Smooth muscle cell (in vitro differentiated cells): Measurements from ENCODE around the gene SYNJ2. TPM values are rescaled to one million over a fixed set of nuclear protein-coding genes. Genes with fewer than 3 reads are reported as not detected.

Experiments used
- DNase-seq: peaks from one replicate; lab custom pipeline; 2025; ENCODE audit not compliant: unreplicated experiment; lab: John Stamatoyannopoulos, UW
- H2AFZ ChIP-seq: fragments of 200-600 bp; sonication (generic); 2 replicates; pipeline ENCODE4 v1.6.0; 2016; ENCODE audit warnings: antibody characterized with exemption, low read depth, mild to moderate bottlenecking
- H3F3A ChIP-seq: fragments of 200-600 bp; sonication (generic); 2 replicates; pipeline ENCODE4 v1.6.0; 2017; ENCODE audit warnings: antibody characterized with exemption, low read depth
- H3K27ac ChIP-seq: fragments of 200-600 bp; sonication (generic); 2 replicates; pipeline ENCODE4 v1.5.1; 2016; ENCODE audit warnings: low read depth, mild to moderate bottlenecking
- H3K27me3 ChIP-seq: fragments of 200-600 bp; sonication (generic); 2 replicates; pipeline ENCODE4 v1.6.1; 2016; ENCODE audit warnings: low read depth, mild to moderate bottlenecking
- H3K36me3 ChIP-seq: fragments of 200-600 bp; sonication (generic); 2 replicates; pipeline ENCODE4 v1.5.1; 2016; ENCODE audit warnings: low read depth
- H3K4me1 ChIP-seq: fragments of 200-600 bp; sonication (generic); 2 replicates; pipeline ENCODE4 v1.5.1; 2016; ENCODE audit warnings: low read depth
- H3K4me2 ChIP-seq: fragments of 200-600 bp; sonication (generic); 2 replicates; pipeline ENCODE4 v1.6.0; 2016; ENCODE audit warnings: mild to moderate bottlenecking
- H3K4me3 ChIP-seq: fragments of 200-600 bp; sonication (generic); 2 replicates; pipeline ENCODE4 v1.5.1; 2016; ENCODE audit warnings: mild to moderate bottlenecking
- H3K79me2 ChIP-seq: fragments of 200-600 bp; sonication (generic); 2 replicates; pipeline ENCODE4 v1.6.0; 2016; ENCODE audit warnings: low read depth, mild to moderate bottlenecking
- H3K9ac ChIP-seq: fragments of 200-600 bp; sonication (generic); 2 replicates; pipeline ENCODE4 v1.6.0; 2016; ENCODE audit warnings: low read depth
- H3K9me3 ChIP-seq: fragments of 200-600 bp; sonication (generic); replicated peaks from 2 replicates; pipeline ENCODE4 v1.5.1; 2016; ENCODE audit warnings: low read depth
- H4K20me1 ChIP-seq: fragments of 200-600 bp; sonication (generic); 2 replicates; pipeline ENCODE4 v1.6.0; 2016; ENCODE audit warnings: low read depth
- CTCF ChIP-seq: fragments of 200-600 bp; sonication (generic); IDR thresholded peaks from 2 replicates; pipeline ENCODE4 v1.5.1; 2017; ENCODE audit warnings: borderline replicate concordance, mild to moderate bottlenecking, antibody characterized with exemption; ENCODE audit not compliant: insufficient read depth, poor library complexity, severe bottlenecking
- WGBS: methylation state at CpG from one replicate; pipeline ENCODE4 v1.1.7; 2016; ENCODE audit warnings: low lambda C conversion rate; 5-methylcytosine and 5-hydroxymethylcytosine counted together
- polyA plus RNA-seq: library from polyadenylated mRNA; unstranded; fragments of >200 nt; fragmentation: Nextera tagmentation; extraction: Ambion mirVana; gene quantifications from 2 replicates; pipeline ENCODE4 v1.2.1, GENCODE V29; 2016
- total RNA-seq: library from RNA; depleted of rRNA; stranded (reverse); fragments of >200 nt; gene quantifications from 2 replicates; pipeline ENCODE4 v1.2.3, GENCODE V29; 2014

Gene SYNJ2
- total and polyA plus RNA-seq, 2 experiments from 2014 or later = 6.0 to 6.1 TPM

GRCh38 chr6:158006331-158006730 lies 24.7 kb downstream of the SYNJ2 start:
- H3K4me1 ChIP-seq = peaks cover 16% of the 10 kb centered on the region
- H3K27ac ChIP-seq = no peak overlapping the region
- no peaks in the 10 kb centered on the region for H3K36me3 ChIP-seq
- no peak overlapping the region for H3K4me3 ChIP-seq
- H3K4me2 ChIP-seq = no peak overlapping the region
- WGBS = 96% methylated on average over 7 of the region's 7 CpGs
- no peak for TF ChIP-seq CTCF
- H3K27me3 ChIP-seq = no peaks in the 10 kb centered on the region
- H4K20me1 ChIP-seq = no peaks in the 10 kb centered on the region
- peaks cover 21% of the 10 kb centered on the region for H3F3A ChIP-seq
- no peaks in the 10 kb centered on the region for H3K9me3 ChIP-seq
- no peak overlapping the region for H3K9ac ChIP-seq
- no peak for DNase-seq
- H3K79me2 ChIP-seq = peaks cover 49% of the 10 kb centered on the region
- no peak overlapping the region for H2AFZ ChIP-seq

- Histone ChIP-seq H3F3A (peaks cover 18% of the 10 kb centered on the region), H3K4me2 (no peak overlapping the region), H3K36me3 (no peaks in the 10 kb centered on the region), H2AFZ (no peak overlapping the region), H3K9ac (no peak overlapping the region), H3K27ac (peak overlapping the region; percentile 49), H3K9me3 (no peaks in the 10 kb centered on the region), H3K4me3 (no peak overlapping the region), H3K27me3 (no peaks in the 10 kb centered on the region), H3K79me2 (peaks cover 56% of the 10 kb centered on the region), H3K4me1 (peaks cover 16% of the 10 kb centered on the region), H4K20me1 (no peaks in the 10 kb centered on the region)
- no peak for DNase-seq
- TF ChIP-seq CTCF = no peak
- WGBS = 82% methylated on average over 11 of the region's 11 CpGs
These were observed 25.3 kb downstream of the SYNJ2 start for GRCh38 chr6:158006821-158007570.

- WGBS = 96% methylated on average over 6 of the region's 6 CpGs
- H3K27me3 ChIP-seq = no peaks in the 10 kb centered on the region
- H3K36me3 ChIP-seq = no peaks in the 10 kb centered on the region
- H3K79me2 ChIP-seq = peaks cover 74% of the 10 kb centered on the region
- no peaks in the 10 kb centered on the region for H3K9me3 ChIP-seq
- no peak overlapping the region for H3K4me3 ChIP-seq
- H4K20me1 ChIP-seq = no peaks in the 10 kb centered on the region
- H3K4me2 ChIP-seq = no peak overlapping the region
- no peak overlapping the region for H3K9ac ChIP-seq
- peak overlapping the region; percentile 49 for H3K27ac ChIP-seq
- peaks cover 3% of the 10 kb centered on the region for H3K4me1 ChIP-seq
- H2AFZ ChIP-seq = no peak overlapping the region
- no peak for TF ChIP-seq CTCF
- no peak for DNase-seq
- H3F3A ChIP-seq = peaks cover 8% of the 10 kb centered on the region
These were observed 27.1 kb downstream of the SYNJ2 start for GRCh38 chr6:158008864-158009113.
